Caco-2 (cell line): Measurements from ENCODE around the gene RPA1. TPM values are rescaled to one million over a fixed set of nuclear protein-coding genes. Genes with fewer than 3 reads are reported as not detected.

Experiments used
- BruUV-seq: library from RNA; stranded (reverse); fragments of 400-500 nt; replicated peaks from 2 replicates; lab custom pipeline; 2021; lab: Mats Ljungman, UMichigan
- CTCF ChIA-PET: fragments of 300-600 bp; sonication (Branson Sonifier 250); formaldehyde crosslinking; loops from one replicate; lab custom pipeline; 2022; ENCODE audit warnings: antibody characterized with exemption; lab: Charles Lee
- POLR2A ChIA-PET: fragments of 300-600 bp; sonication (Branson Sonifier 250); formaldehyde crosslinking; loops from one replicate; lab custom pipeline; 2022; ENCODE audit warnings: antibody characterized with exemption; lab: Charles Lee
- DNase-seq, 2 experiments: peaks; one replicate each; pipeline versions ENCODE4 v3.0.0 to v3.0.0-alpha.2; 2020 to 2022
- H3K27me3 ChIP-seq: replicated peaks from 2 replicates; pipeline ENCODE4 v1.6.0; 2011; ENCODE audit warnings: low read length; ENCODE audit not compliant: control insufficient read depth, insufficient read depth
- H3K36me3 ChIP-seq: 2 replicates; pipeline ENCODE4 v1.5.1; 2011; ENCODE audit warnings: low read length; ENCODE audit not compliant: control insufficient read depth, insufficient read depth
- H3K4me1 ChIP-seq: fragments of 250-450 bp; sonication (Bioruptor Pico); 2 replicates; pipeline ENCODE4 v1.5.1; 2020; ENCODE audit warnings: mild to moderate bottlenecking
- H3K4me3 ChIP-seq: 2 replicates; pipeline ENCODE4 v1.5.1; 2011; ENCODE audit warnings: low read depth, mild to moderate bottlenecking, control low read depth, low read length
- H3K9me3 ChIP-seq: fragments of 250-450 bp; sonication (Bioruptor Pico); 2 replicates; pipeline ENCODE4 v1.5.1; 2020; ENCODE audit warnings: mild to moderate bottlenecking, moderate library complexity
- H3K27ac Mint-ChIP-seq: one replicate; pipeline ENCODE4 v1.8.0; 2022; ENCODE audit warnings: mixed read lengths; ENCODE audit not compliant: unreplicated experiment
- H3K27me3 Mint-ChIP-seq: one replicate; pipeline ENCODE4 v1.8.0; 2022; ENCODE audit warnings: mixed read lengths; ENCODE audit not compliant: insufficient read depth, unreplicated experiment
- H3K36me3 Mint-ChIP-seq: one replicate; pipeline ENCODE4 v1.8.0; 2022; ENCODE audit warnings: mild to moderate bottlenecking, mixed read lengths; ENCODE audit not compliant: insufficient read depth, unreplicated experiment
- H3K4me1 Mint-ChIP-seq: one replicate; pipeline ENCODE4 v1.8.0; 2022; ENCODE audit warnings: low read depth, mixed read lengths; ENCODE audit not compliant: unreplicated experiment
- H3K4me3 Mint-ChIP-seq: one replicate; pipeline ENCODE4 v1.8.0; 2022; ENCODE audit warnings: mild to moderate bottlenecking, moderate library complexity, mixed read lengths; ENCODE audit not compliant: unreplicated experiment
- H3K9me3 Mint-ChIP-seq: one replicate; pipeline ENCODE4 v1.8.0; 2022; ENCODE audit warnings: mixed read lengths; ENCODE audit not compliant: unreplicated experiment
- CTCF ChIP-seq, 2 experiments: fragments of 200-600 bp in 1 of 2; IDR thresholded peaks; 1 replicate in 1 of 2; 2 replicates in 1 of 2; pipeline versions ENCODE4 v1.5.1 to v1.8.0; 2011 to 2022; ENCODE audit warnings: antibody characterized with exemption in 1 of 2, control low read depth in 1 of 2, inconsistent platforms in 1 of 2, low read depth in 1 of 2, low read length in 1 of 2, mild to moderate bottlenecking in 1 of 2, moderate library complexity in 1 of 2; ENCODE audit not compliant: insufficient read depth in 1 of 2, severe bottlenecking in 1 of 2, unreplicated experiment in 1 of 2
- intact Hi-C: fragments of 100-400 bp; cut with micrococcal nuclease; formaldehyde crosslinking; loops from one replicate; pipeline ENCODE4 v1.10.0; 2022; ENCODE audit not compliant: unreplicated experiment
- total RNA-seq: library from RNA; stranded (reverse); gene quantifications from 2 replicates; pipeline ENCODE4 v1.2.3, GENCODE V29; 2022

The RPA1 gene
- total RNA-seq, 1 experiment from 2014 or later: 167 TPM

GRCh38 chr17:1941272-1942065 is 111.7 kb downstream of the RPA1 start:
- Histone ChIP-seq H3K4me1 (no peaks in the 10 kb centered on the region), H3K9me3 (no peaks in the 10 kb centered on the region), H3K27me3 (no peaks in the 10 kb centered on the region), H3K36me3 (no peaks in the 10 kb centered on the region), H3K4me3 (no peak overlapping the region)
- no peaks in the 10 kb centered on the region for H3K4me1 Mint-ChIP-seq
- POLR2A ChIA-PET: no interaction called here
- no TSS peak for BruUV-seq
- intact Hi-C loops: no loop called here
- DNase-seq: no peak
- H3K27ac Mint-ChIP-seq: no peak overlapping the region
- no peaks in the 10 kb centered on the region for H3K9me3 Mint-ChIP-seq
- no peaks in the 10 kb centered on the region for H3K36me3 Mint-ChIP-seq
- CTCF ChIA-PET: no interaction called here
- H3K27me3 Mint-ChIP-seq: no peaks in the 10 kb centered on the region
- no peak for TF ChIP-seq CTCF (IDR thresholded peaks at IDR 0.05; ENCODE audit: insufficient read depth in 1 of 2, low read depth in 1 of 2, low read length in 1 of 2, severe bottlenecking in 1 of 2, unreplicated experiment in 1 of 2)
- H3K4me3 Mint-ChIP-seq: no peak overlapping the region

GRCh38 chr17:1942066-1942365 is 112.2 kb downstream of the RPA1 start:
- Mint-ChIP-seq H3K27me3 (no peaks in the 10 kb centered on the region), H3K4me3 (no peak overlapping the region), H3K9me3 (no peaks in the 10 kb centered on the region), H3K4me1 (no peaks in the 10 kb centered on the region), H3K27ac (no peak overlapping the region), H3K36me3 (no peaks in the 10 kb centered on the region)
- Histone ChIP-seq H3K27me3 (no peaks in the 10 kb centered on the region), H3K4me1 (no peaks in the 10 kb centered on the region), H3K36me3 (no peaks in the 10 kb centered on the region), H3K9me3 (no peaks in the 10 kb centered on the region), H3K4me3 (no peak overlapping the region)
- CTCF ChIA-PET: no interaction called here
- POLR2A ChIA-PET: no interaction called here
- DNase-seq: no peak
- intact Hi-C loops: no loop called here
- BruUV-seq: no TSS peak
- TF ChIP-seq CTCF (IDR thresholded peaks at IDR 0.05; ENCODE audit: insufficient read depth in 1 of 2, low read depth in 1 of 2, low read length in 1 of 2, severe bottlenecking in 1 of 2, unreplicated experiment in 1 of 2): no peak

GRCh38 chr17:1942666-1943435 is 113.0 kb downstream of the RPA1 start:
- Mint-ChIP-seq H3K27ac (no peak overlapping the region), H3K27me3 (no peaks in the 10 kb centered on the region), H3K36me3 (no peaks in the 10 kb centered on the region), H3K9me3 (no peaks in the 10 kb centered on the region), H3K4me3 (no peak overlapping the region), H3K4me1 (no peaks in the 10 kb centered on the region)
- H3K4me3 ChIP-seq: no peak overlapping the region
- no peaks in the 10 kb centered on the region for H3K9me3 ChIP-seq
- BruUV-seq: no TSS peak
- H3K27me3 ChIP-seq: no peaks in the 10 kb centered on the region
- ChIA-PET CTCF (no interaction called here), POLR2A (no interaction called here)
- no peak for DNase-seq
- no peaks in the 10 kb centered on the region for H3K36me3 ChIP-seq
- intact Hi-C loops: no loop called here
- H3K4me1 ChIP-seq: peaks cover 5% of the 10 kb centered on the region; the same call in 1 of the 2 replicates
- TF ChIP-seq CTCF (IDR thresholded peaks at IDR 0.05; ENCODE audit: insufficient read depth in 1 of 2, low read depth in 1 of 2, low read length in 1 of 2, severe bottlenecking in 1 of 2, unreplicated experiment in 1 of 2): no peak
